RWPE1 (cell line): ENCODE results near the gene PTPRD.

ENCODE experiments used
- CTCF ChIA-PET: fragments of 350-600 bp; sonication (Branson Sonifier 250); formaldehyde crosslinking; extraction: SDS; loops from one replicate; lab custom pipeline; 2021; lab: Yijun Ruan, JAX
- POLR2A ChIA-PET: fragments of 400-600 bp; formaldehyde crosslinking; extraction: SDS; loops from one replicate; lab custom pipeline; 2020; ENCODE audit warnings: antibody characterized with exemption; ENCODE audit not compliant: low non-redundant PET; lab: Yijun Ruan, JAX
- DNase-seq: peaks from one replicate; pipeline ENCODE4 v3.0.0; 2012; ENCODE audit warnings: low spot score
- H3K27ac ChIP-seq: fragments of 450-650 bp; 2 replicates; pipeline ENCODE4 v1.5.1; 2017
- TF ChIP-seq, protein P1 (sequence below): fragments of 450-650 bp; conservative IDR thresholded peaks from 2 replicates; pipeline ENCODE4 v1.5.1; 2017; ENCODE audit warnings: low read depth, mild to moderate bottlenecking

Gene PTPRD

GRCh38 chr9:8392866-8393265 lies 2219.9 kb downstream of the PTPRD start:
- ChIA-PET POLR2A (no interaction called here), CTCF (no interaction called here)
- no peak overlapping the region for H3K27ac ChIP-seq
- TF ChIP-seq, protein P1, sequence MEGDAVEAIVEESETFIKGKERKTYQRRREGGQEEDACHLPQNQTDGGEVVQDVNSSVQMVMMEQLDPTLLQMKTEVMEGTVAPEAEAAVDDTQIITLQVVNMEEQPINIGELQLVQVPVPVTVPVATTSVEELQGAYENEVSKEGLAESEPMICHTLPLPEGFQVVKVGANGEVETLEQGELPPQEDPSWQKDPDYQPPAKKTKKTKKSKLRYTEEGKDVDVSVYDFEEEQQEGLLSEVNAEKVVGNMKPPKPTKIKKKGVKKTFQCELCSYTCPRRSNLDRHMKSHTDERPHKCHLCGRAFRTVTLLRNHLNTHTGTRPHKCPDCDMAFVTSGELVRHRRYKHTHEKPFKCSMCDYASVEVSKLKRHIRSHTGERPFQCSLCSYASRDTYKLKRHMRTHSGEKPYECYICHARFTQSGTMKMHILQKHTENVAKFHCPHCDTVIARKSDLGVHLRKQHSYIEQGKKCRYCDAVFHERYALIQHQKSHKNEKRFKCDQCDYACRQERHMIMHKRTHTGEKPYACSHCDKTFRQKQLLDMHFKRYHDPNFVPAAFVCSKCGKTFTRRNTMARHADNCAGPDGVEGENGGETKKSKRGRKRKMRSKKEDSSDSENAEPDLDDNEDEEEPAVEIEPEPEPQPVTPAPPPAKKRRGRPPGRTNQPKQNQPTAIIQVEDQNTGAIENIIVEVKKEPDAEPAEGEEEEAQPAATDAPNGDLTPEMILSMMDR = no peak
- DNase-seq = no peak

DNA sequence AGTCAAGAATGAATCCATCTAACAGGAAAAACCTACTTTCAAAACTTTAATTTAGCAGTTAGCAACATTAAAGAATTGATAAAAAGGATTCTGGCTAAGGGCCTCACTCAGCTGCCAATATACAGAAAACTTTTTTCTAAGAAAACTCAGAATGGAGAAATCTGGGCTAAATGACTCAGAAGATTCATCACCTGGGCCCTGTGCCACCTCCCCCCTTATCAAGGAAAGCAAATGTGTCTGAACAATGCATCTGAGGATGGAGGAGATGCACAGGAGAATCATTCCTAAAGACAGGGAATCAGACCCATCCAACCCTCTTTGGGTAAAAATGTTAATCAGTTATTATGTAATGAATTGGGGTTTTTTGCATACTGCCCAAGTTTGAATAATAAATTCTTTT lies 2221.2 kb downstream of the PTPRD start:
- no peak overlapping the region for H3K27ac ChIP-seq
- TF ChIP-seq, protein P1 = no peak
- DNase-seq = no peak
- ChIA-PET CTCF (no interaction called here), POLR2A (no interaction called here)

DNA sequence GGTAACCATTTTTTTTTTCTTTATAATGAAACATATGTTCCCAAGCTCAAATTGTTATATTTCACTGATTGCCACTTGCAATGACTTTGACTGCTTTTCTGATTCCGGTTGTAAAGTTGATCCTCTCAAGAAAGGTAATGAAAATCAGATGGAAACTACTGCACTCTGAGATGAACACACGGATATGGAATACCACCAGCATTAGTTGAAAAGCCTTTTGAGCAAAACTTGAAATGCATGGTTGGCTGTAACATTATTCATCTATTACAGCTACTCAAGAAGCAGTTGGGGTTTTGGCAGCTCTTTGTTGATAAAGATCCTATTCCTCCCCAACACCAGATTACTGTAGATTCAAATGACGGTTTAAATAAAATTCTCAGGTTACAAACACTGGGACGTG lies 2221.7 kb downstream of the PTPRD start:
- no peak for DNase-seq
- TF ChIP-seq, protein P1 = no peak
- no peak overlapping the region for H3K27ac ChIP-seq
- POLR2A ChIA-PET = no interaction called here
- CTCF ChIA-PET = interaction anchor here (0.6 kb wide), 1 partner anchor 25 kb away, joined by 3 read pairs; no protein-coding TSS in a partner anchor

GRCh38 chr9:8390571-8390970 lies 2222.2 kb downstream of the PTPRD start:
- POLR2A ChIA-PET = no interaction called here
- TF ChIP-seq, protein P1 = no peak
- no peak overlapping the region for H3K27ac ChIP-seq
- CTCF ChIA-PET = interaction anchor here (0.6 kb wide), 1 partner anchor 26 kb away, joined by 3 read pairs; no protein-coding TSS in a partner anchor
- no peak for DNase-seq

GRCh38 chr9:8389531-8389930 lies 2223.3 kb downstream of the PTPRD start:
- ChIA-PET POLR2A (no interaction called here), CTCF (no interaction called here)
- TF ChIP-seq, protein P1 = no peak
- H3K27ac ChIP-seq = no peak overlapping the region
- DNase-seq = no peak

DNA sequence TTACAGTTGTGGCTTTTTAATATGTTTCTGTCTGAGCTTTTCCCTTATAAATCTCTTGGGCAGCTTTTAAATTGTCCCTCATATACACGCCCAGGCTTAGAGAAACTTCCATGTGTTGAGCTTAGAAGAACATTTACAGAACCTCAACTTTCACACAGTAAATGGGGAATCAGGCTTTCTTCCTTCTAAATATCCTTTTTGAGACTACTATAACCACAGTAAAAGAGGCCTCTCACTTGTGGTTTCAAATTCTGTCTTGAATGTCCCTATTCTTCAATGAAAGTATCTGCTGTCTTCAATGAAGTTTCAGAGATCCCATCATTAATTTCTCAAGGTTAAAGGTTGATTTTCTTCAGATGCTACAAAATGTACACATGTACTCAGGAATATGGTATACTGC lies 2224.7 kb downstream of the PTPRD start:
- TF ChIP-seq, protein P1 = no peak
- ChIA-PET POLR2A (no interaction called here), CTCF (no interaction called here)
- H3K27ac ChIP-seq = no peak overlapping the region
- no peak for DNase-seq
